B cell (primary cell): Measurements from ENCODE around the gene CHN1. TPM values are rescaled to one million over a fixed set of nuclear protein-coding genes. Genes with fewer than 3 reads are reported as not detected.

Experiments
- ATAC-seq: fragments of 200-7000 bp; cut with Tn5 transposase; one replicate; pipeline ENCODE4 v1.10.0; 2021; ENCODE audit warnings: low read depth, mild to moderate bottlenecking, moderate number of reproducible peaks, moderate library complexity
- CTCF ChIA-PET: fragments of 350-600 bp; sonication (Branson Sonifier 250); formaldehyde crosslinking; loops from one replicate; lab custom pipeline; 2021; ENCODE audit warnings: antibody characterized with exemption, inconsistent platforms; lab: Charles Lee
- POLR2A ChIA-PET: fragments of 350-600 bp; sonication (Branson Sonifier 250); formaldehyde crosslinking; loops from one replicate; lab custom pipeline; 2021; ENCODE audit warnings: antibody characterized with exemption; lab: Charles Lee
- DNase-seq: peaks from one replicate; pipeline ENCODE4 v3.0.0; 2013
- H2AFZ ChIP-seq: 2 replicates; pipeline ENCODE4 v1.6.1; 2012; ENCODE audit warnings: mild to moderate bottlenecking, low read depth, low read length; ENCODE audit not compliant: insufficient read depth, poor library complexity, severe bottlenecking
- H3K27ac ChIP-seq, 2 donors: 1 replicate in 1 of 2; 2 replicates in 1 of 2; pipeline ENCODE4 v1.5.1; 2012 to 2013; ENCODE audit warnings: low read length in 2 of 2, mild to moderate bottlenecking in 2 of 2, moderate library complexity in 1 of 2
- H3K27me3 ChIP-seq, 4 experiments: fragments of 200-600 bp in 1 of 4; sonication (generic) in 1 of 4; replicated peaks in 1 of 4; 1 replicate in 2 of 4; 2 replicates in 2 of 4; pipeline versions ENCODE4 v1.6.1 to v1.7.0; 2013 to 2016; ENCODE audit warnings: low read length in 3 of 4, mild to moderate bottlenecking in 2 of 4, mixed read lengths in 1 of 4, moderate library complexity in 1 of 4; ENCODE audit not compliant: insufficient read depth in 4 of 4, control insufficient read depth in 3 of 4; ENCODE audit errors: control extremely low read depth in 1 of 4
- H3K36me3 ChIP-seq, 2 experiments: replicated peaks in 1 of 2; 1 replicate in 1 of 2; 2 replicates in 1 of 2; pipeline versions ENCODE4 v1.6.1 to v1.7.1; 2013; ENCODE audit warnings: low read length in 1 of 2; ENCODE audit not compliant: insufficient read depth in 2 of 2, control insufficient read depth in 1 of 2; ENCODE audit errors: control extremely low read depth in 1 of 2, extremely low read depth in 1 of 2
- H3K4me1 ChIP-seq, 2 donors: fragments of 200-600 bp in 1 of 2; sonication (generic) in 1 of 2; 1 replicate in 1 of 2; 2 replicates in 1 of 2; pipeline versions ENCODE4 v1.5.1 to v1.6.1; 2013 to 2017; ENCODE audit warnings: low read length in 2 of 2; ENCODE audit not compliant: control insufficient read depth in 2 of 2, insufficient read depth in 2 of 2
- H3K4me2 ChIP-seq: replicated peaks from 2 replicates; pipeline ENCODE3; 2012; ENCODE audit warnings: mild to moderate bottlenecking, low read depth, low read length; ENCODE audit not compliant: poor library complexity, severe bottlenecking
- H3K4me3 ChIP-seq, 5 experiments: fragments of 200-600 bp in 1 of 5; sonication (generic) in 1 of 5; 1 replicate in 3 of 5; 2 replicates in 2 of 5; pipeline versions ENCODE4 v1.5.1 to v1.7.0; 2011 to 2016; ENCODE audit warnings: low read length in 4 of 5, mild to moderate bottlenecking in 4 of 5, low read depth in 2 of 5, control low read depth in 1 of 5, moderate library complexity in 1 of 5; ENCODE audit not compliant: insufficient read depth in 1 of 5; ENCODE audit errors: control extremely low read depth in 1 of 5, extremely low read depth in 1 of 5
- H3K79me2 ChIP-seq: fragments of 200-600 bp; sonication (generic); one replicate; pipeline ENCODE4 v1.6.0; 2016; ENCODE audit warnings: low read length; ENCODE audit not compliant: control insufficient read depth, insufficient read depth
- H3K9ac ChIP-seq: fragments of 200-600 bp; sonication (generic); 2 replicates; pipeline ENCODE4 v1.6.1; 2017; ENCODE audit warnings: mild to moderate bottlenecking, low read length, moderate library complexity
- H3K9me3 ChIP-seq, 3 donors: one replicate each; pipeline versions ENCODE4 v1.6.1 to v1.7.1; 2013; ENCODE audit warnings: low read length in 2 of 3; ENCODE audit not compliant: control insufficient read depth in 2 of 3, insufficient read depth in 1 of 3; ENCODE audit errors: control extremely low read depth in 1 of 3
- H4K20me1 ChIP-seq: 2 replicates; pipeline ENCODE4 v1.6.0; 2012; ENCODE audit warnings: mild to moderate bottlenecking, low read length; ENCODE audit not compliant: insufficient read depth, control insufficient read depth, poor library complexity, severe bottlenecking
- H3K27ac Mint-ChIP-seq: one replicate; pipeline ENCODE4 v1.8.0; 2021; ENCODE audit warnings: mixed read lengths
- H3K27me3 Mint-ChIP-seq: one replicate; pipeline ENCODE4 v1.8.0; 2021; ENCODE audit warnings: mixed read lengths
- H3K4me1 Mint-ChIP-seq: one replicate; pipeline ENCODE4 v1.8.0; 2021; ENCODE audit warnings: mixed read lengths
- H3K4me3 Mint-ChIP-seq: one replicate; pipeline ENCODE4 v1.8.0; 2021; ENCODE audit warnings: mixed read lengths
- H3K9me3 Mint-ChIP-seq: one replicate; pipeline ENCODE4 v1.8.0; 2022; ENCODE audit warnings: mixed read lengths; ENCODE audit not compliant: insufficient read depth
- CTCF ChIP-seq: fragments of 200-600 bp; IDR thresholded peaks from one replicate; pipeline ENCODE4 v1.8.0; 2022; ENCODE audit warnings: antibody characterized with exemption, mild to moderate bottlenecking
- EZH2 ChIP-seq: IDR thresholded peaks from 2 replicates; pipeline ENCODE4 v1.6.1; 2012; ENCODE audit warnings: borderline replicate concordance, low read depth, mild to moderate bottlenecking, moderate library complexity, low read length; ENCODE audit not compliant: insufficient read depth, poor library complexity, severe bottlenecking
- WGBS: methylation state at CpG from one replicate; pipeline ENCODE4 v1.1.5; 2013; ENCODE audit warnings: missing lambda C conversion rate; ENCODE audit not compliant: insufficient coverage; 5-methylcytosine and 5-hydroxymethylcytosine counted together
- intact Hi-C: fragments of 100-400 bp; cut with micrococcal nuclease; formaldehyde crosslinking; loops from one replicate; pipeline ENCODE4 v1.10.0; 2022
- polyA plus RNA-seq: library from polyadenylated mRNA; depleted of rRNA; stranded (reverse); fragments of >200 nt; gene quantifications from 2 replicates; pipeline ENCODE4 v1.2.3, GENCODE V29; 2012
- total RNA-seq, 2 donors: library from RNA; stranded (reverse); fragments of 120-200 nt in 1 of 2; gene quantifications; 1 replicate in 1 of 2; 2 replicates in 1 of 2; pipeline versions ENCODE4 v1.2.3 to v1.2.4, GENCODE V29; 2013 to 2022

Gene CHN1
- total and polyA plus RNA-seq, 2 donors (not counting 1 experiment from before 2014, with no cell fraction given), result 0.79 to 1.4 TPM

- H3K9me3 Mint-ChIP-seq, result no peaks in the 10 kb centered on the region
- no peaks in the 10 kb centered on the region for H3K79me2 ChIP-seq
- TF ChIP-seq CTCF (no peak), EZH2 (no peak)
Observed at GRCh38 chr2:174759381-174760065, 245.7 kb downstream of the CHN1 start.

DNA sequence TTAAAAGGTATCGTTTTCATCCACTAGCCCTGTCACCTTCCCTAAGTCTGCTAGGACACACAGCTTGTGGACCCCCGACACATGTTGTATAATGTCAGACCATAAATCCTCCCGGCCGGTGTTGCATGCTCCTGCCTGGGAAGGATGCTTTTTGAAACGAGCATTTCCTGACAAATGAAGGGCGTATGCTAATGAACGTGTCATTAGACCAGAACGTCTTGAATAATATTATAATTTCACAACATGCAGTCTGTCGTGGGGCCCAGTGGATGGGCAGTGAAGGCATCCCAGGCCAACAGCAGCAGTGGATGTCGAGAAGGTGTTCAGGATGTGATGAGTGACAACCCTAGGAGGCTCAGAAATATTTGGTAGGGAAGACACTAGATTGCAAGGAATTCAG is 248.4 kb downstream of the CHN1 start:
- H3K9me3 Mint-ChIP-seq, result no peaks in the 10 kb centered on the region
- no peak overlapping the region for H3K4me3 Mint-ChIP-seq
- intact Hi-C loops, result no loop called here
- WGBS, result 82% methylated on average over 7 of the region's 10 CpGs
- TF ChIP-seq EZH2, result no peak
- TF ChIP-seq CTCF, result no peak
- CTCF ChIA-PET, result no interaction called here
- Histone ChIP-seq H3K27ac (no peak overlapping the region), H3K79me2 (no peaks in the 10 kb centered on the region), H3K4me3 (no peak overlapping the region), H2AFZ (no peak overlapping the region), H3K9ac (no peak overlapping the region), H3K9me3 (no peaks in the 10 kb centered on the region), H3K4me1 (peaks cover 22% of the 10 kb centered on the region in 2 donors), H3K27me3 (peaks cover 0 to 7% (median 0%) of the 10 kb centered on the region in 4 experiments), H3K36me3 (no peaks in the 10 kb centered on the region), H4K20me1 (no peaks in the 10 kb centered on the region), H3K4me2 (no peak overlapping the region)
- H3K27ac Mint-ChIP-seq, result no peak overlapping the region
- POLR2A ChIA-PET, result no interaction called here
- peaks cover 25% of the 10 kb centered on the region for H3K27me3 Mint-ChIP-seq
- DNase-seq (no peak), ATAC-seq (no peak)
- H3K4me1 Mint-ChIP-seq, result peaks cover 23% of the 10 kb centered on the region

More at GRCh38 chr2:174759381-174760065, 245.7 kb downstream of the CHN1 start:
- CTCF ChIA-PET, result interaction anchor here (1.9 kb wide), 1 partner anchor 11 kb away, joined by 9 read pairs; no protein-coding TSS in a partner anchor
- no peaks in the 10 kb centered on the region for H3K4me1 ChIP-seq
- no peak overlapping the region for H3K4me2 ChIP-seq
- ATAC-seq (no peak), DNase-seq (no peak)
- POLR2A ChIA-PET, result no interaction called here
- Mint-ChIP-seq H3K4me1 (peaks cover 2% of the 10 kb centered on the region), H3K27ac (no peak overlapping the region), H3K27me3 (peaks cover 28% of the 10 kb centered on the region), H3K4me3 (no peak overlapping the region)
- H3K36me3 ChIP-seq, result no peaks in the 10 kb centered on the region
- H3K9ac ChIP-seq, result no peak overlapping the region
- no peak overlapping the region for H2AFZ ChIP-seq
- H3K27ac ChIP-seq, result no peak overlapping the region
- intact Hi-C loops, result no loop called here
- no peaks in the 10 kb centered on the region for H4K20me1 ChIP-seq
- 80% methylated on average over 10 of the region's 11 CpGs for WGBS
- H3K27me3 ChIP-seq, result peaks cover 0 to 10% (median 0%) of the 10 kb centered on the region in 4 experiments
- no peaks in the 10 kb centered on the region for H3K9me3 ChIP-seq
- H3K4me3 ChIP-seq, result no peak overlapping the region
